Brain microvascular endothelial cell (primary cell): ENCODE measurements around the gene TMEM254.

ENCODE experiments used
- DNase-seq: peaks from one replicate; pipeline ENCODE4 v3.0.0-alpha.2; 2020
- H3K27ac ChIP-seq: fragments of 250-450 bp; sonication (Bioruptor Pico); 2 replicates; pipeline ENCODE4 v1.5.1; 2020; ENCODE audit warnings: mild to moderate bottlenecking, moderate library complexity
- H3K27me3 ChIP-seq: fragments of 250-450 bp; sonication (Bioruptor Pico); replicated peaks from 2 replicates; pipeline ENCODE4 v1.5.1; 2020; ENCODE audit warnings: mild to moderate bottlenecking
- H3K36me3 ChIP-seq: fragments of 250-450 bp; sonication (Bioruptor Pico); replicated peaks from 2 replicates; pipeline ENCODE4 v1.5.1; 2020; ENCODE audit warnings: mild to moderate bottlenecking
- H3K4me3 ChIP-seq: 2 replicates; pipeline ENCODE4 v1.5.1; 2011; ENCODE audit warnings: low read depth, mild to moderate bottlenecking, control low read depth, low read length, moderate library complexity
- CTCF ChIP-seq: IDR thresholded peaks from 2 replicates; pipeline ENCODE4 v1.5.1; 2011; ENCODE audit warnings: low read depth, mild to moderate bottlenecking, moderate library complexity, low read length, control low read depth, inconsistent platforms; ENCODE audit errors: missing control alignments
- in situ Hi-C: cut with HindIII; loops from 2 replicates; pipeline ENCODE4 v1.10.0; 2017; ENCODE audit warnings: low sequenced_read_pairs, low pct_ligation_motif_present

Gene TMEM254

GRCh38 chr10:80122110-80122710, 43.7 kb downstream of the TMEM254 start:
- H3K27ac ChIP-seq, result no peak overlapping the region
- no peak for TF ChIP-seq CTCF
- in situ Hi-C loops, result no loop called here

GRCh38 chr10:80122746-80123145, 44.3 kb downstream of the TMEM254 start:
- Histone ChIP-seq H3K27me3 (no peaks in the 10 kb centered on the region), H3K27ac (no peak overlapping the region), H3K36me3 (no peaks in the 10 kb centered on the region), H3K4me3 (no peak overlapping the region)
- in situ Hi-C loops, result no loop called here
- no peak for TF ChIP-seq CTCF
- no peak for DNase-seq

More at GRCh38 chr10:80122110-80122710, 43.7 kb downstream of the TMEM254 start:
- no peak overlapping the region for H3K4me3 ChIP-seq
- H3K27me3 ChIP-seq, result no peaks in the 10 kb centered on the region
- no peaks in the 10 kb centered on the region for H3K36me3 ChIP-seq
- DNase-seq, result no peak

- in situ Hi-C loops, result no loop called here
These were observed 48.4 kb downstream of the TMEM254 start for GRCh38 chr10:80126876-80127275.

GRCh38 chr10:80131499-80131901, 53.0 kb downstream of the TMEM254 start:
- Histone ChIP-seq H3K4me3 (no peak overlapping the region), H3K36me3 (no peaks in the 10 kb centered on the region), H3K27ac (no peak overlapping the region), H3K27me3 (no peaks in the 10 kb centered on the region)
- DNase-seq, result no peak
- no peak for TF ChIP-seq CTCF
- in situ Hi-C loops, result no loop called here

More at GRCh38 chr10:80126876-80127275, 48.4 kb downstream of the TMEM254 start:
- H3K4me3 ChIP-seq, result no peak overlapping the region
- no peaks in the 10 kb centered on the region for H3K36me3 ChIP-seq
- no peaks in the 10 kb centered on the region for H3K27me3 ChIP-seq
- H3K27ac ChIP-seq, result no peak overlapping the region
- no peak for TF ChIP-seq CTCF
- no peak for DNase-seq

GRCh38 chr10:80132299-80133139, 54.1 kb downstream of the TMEM254 start, which contains the start of gene PLAC9:
TSS of gene PLAC9 (plus strand) at chr10:80132730. CDS start at chr10:80132763, 33 bp downstream.
- peak within 1 kb of the TSS; percentile 58 for H3K4me3 ChIP-seq

More at GRCh38 chr10:80132299-80133139, 54.1 kb downstream of the TMEM254 start, which contains the start of gene PLAC9:
- in situ Hi-C loops, result no loop called here
- no peak for TF ChIP-seq CTCF
- no peak for DNase-seq
- no peaks in the 10 kb centered on the region for H3K36me3 ChIP-seq
- no peaks in the 10 kb centered on the region for H3K27me3 ChIP-seq
- H3K27ac ChIP-seq, result no peak within 1 kb of the TSS
